Measurements from ENCODE around the gene DNASE2.
"Not testable (repeated sequence)": the region's sequence is repeated elsewhere in the genome, so short reads cannot be mapped to it uniquely, and the experiment has no call there.

Gene DNASE2, protein sequence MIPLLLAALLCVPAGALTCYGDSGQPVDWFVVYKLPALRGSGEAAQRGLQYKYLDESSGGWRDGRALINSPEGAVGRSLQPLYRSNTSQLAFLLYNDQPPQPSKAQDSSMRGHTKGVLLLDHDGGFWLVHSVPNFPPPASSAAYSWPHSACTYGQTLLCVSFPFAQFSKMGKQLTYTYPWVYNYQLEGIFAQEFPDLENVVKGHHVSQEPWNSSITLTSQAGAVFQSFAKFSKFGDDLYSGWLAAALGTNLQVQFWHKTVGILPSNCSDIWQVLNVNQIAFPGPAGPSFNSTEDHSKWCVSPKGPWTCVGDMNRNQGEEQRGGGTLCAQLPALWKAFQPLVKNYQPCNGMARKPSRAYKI

DNA sequence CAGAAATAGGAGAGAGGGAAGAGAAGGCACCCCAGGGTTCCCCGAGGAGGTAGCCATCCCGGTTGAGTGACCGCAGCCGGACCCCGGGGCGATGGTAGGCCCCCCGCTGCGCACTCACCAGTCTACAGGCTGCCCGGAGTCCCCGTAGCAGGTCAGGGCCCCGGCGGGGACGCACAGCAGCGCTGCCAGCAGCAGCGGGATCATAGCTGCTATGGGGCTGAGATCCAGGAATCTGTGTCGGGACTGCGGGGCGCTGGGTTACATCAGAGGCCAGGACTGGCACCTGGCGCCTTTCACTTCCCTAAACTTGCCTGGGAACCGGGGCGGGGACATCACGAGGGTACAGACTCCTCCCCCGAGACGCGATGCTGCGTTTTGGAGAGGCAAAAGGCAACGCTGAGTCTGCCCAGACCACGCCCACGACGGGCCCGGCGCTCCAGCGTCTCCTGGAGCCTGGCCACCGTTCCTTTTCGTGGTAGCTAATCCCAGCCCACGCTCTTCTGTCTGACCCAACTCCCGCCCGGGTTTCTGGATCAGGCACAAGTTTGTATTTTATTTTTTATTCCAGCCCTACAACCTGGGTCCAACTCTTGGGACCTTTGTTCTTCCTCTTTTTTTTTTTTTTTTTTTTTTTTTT, at the start of gene DNASE2:
TSS of gene DNASE2 (minus strand) at position 278 of the 637 bp plus-strand sequence. CDS start at position 204, 74 bp downstream.
- peak; percentile 98 for DNase-seq

- peak; percentile 66 for DNase-seq
Measured at GRCh38 chr19:12930002-12930645, 48.9 kb upstream of the DNASE2 start.

- DNase-seq = no peak
Measured at GRCh38 chr19:12924621-12925310, 43.5 kb upstream of the DNASE2 start.

DNA sequence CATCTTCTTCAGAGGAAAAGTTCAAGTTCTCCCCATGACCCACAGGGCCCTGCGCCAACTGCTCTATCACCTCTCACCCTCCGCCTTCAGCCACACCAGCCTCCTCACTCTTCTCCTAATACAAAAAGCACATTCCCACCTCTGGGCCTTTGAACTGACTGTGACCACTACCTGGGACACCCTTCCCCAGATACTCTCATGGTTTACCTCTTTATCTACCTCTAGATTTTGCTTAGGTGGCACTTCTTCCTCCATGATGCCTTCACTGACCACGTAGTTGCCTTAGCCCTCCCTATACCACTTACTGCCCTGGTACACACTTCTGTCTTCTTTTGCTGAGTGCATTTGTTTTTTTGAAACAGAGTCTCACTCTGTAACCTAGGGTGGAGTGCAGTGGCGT, 41.7 kb upstream of the DNASE2 start:
- no peak for DNase-seq

- no peak for DNase-seq
Measured at GRCh38 chr19:12921047-12921446, 39.8 kb upstream of the DNASE2 start.

DNA sequence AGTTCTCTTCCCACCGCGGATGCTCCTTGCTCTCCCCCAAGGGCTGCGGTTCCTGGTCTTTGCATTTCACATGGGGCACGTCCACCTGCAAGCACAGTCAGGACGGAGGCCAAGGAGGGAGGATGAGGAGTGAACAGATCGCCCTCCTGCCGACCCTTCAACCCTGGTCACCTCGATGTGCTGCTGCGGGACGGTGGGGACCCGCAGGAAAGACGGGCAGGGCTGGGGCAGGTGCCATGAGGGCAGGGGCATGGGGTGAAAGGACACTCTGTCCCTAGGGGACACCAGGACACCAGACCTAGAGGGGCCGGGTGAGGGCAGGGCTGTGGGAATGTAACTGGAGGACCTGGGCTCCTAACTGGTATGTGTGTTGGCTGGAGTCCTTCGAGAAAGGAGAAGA, 37.0 kb upstream of the DNASE2 start:
- no peak for DNase-seq

- DNase-seq = not testable (repeated sequence)
Measured at GRCh38 chr19:12915860-12916259, 34.6 kb upstream of the DNASE2 start.

GRCh38 chr19:12913851-12914690, 32.8 kb upstream of the DNASE2 start:
- peak; percentile 94 for DNase-seq

DNA sequence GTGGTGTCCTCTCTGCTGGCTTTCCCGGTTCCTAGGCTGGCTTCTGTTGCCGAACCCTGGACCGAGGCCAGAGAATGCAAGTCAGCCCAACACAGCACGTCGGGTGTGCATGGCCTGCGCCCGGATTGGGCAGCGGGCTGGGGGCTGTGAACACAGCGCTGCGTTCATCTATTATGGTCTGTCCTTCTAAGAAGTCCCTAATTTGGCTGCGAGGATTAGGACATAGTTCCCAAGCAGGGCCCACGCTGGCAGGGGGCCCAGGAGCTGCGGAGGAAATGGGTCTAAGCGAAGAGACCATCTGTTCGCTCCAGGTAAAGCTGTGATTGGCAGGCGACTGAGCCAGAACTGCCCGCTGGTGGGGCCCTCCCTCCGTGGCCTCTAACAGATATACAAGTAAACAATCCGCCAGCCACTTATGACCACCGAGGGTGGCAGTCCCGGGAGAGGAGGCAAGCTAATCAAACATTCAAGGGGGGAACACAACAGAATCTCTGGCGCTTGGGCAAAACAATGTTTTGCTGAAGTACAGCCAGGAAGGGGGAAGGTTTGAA, 31.8 kb upstream of the DNASE2 start:
- peak; percentile 83 for DNase-seq

DNA sequence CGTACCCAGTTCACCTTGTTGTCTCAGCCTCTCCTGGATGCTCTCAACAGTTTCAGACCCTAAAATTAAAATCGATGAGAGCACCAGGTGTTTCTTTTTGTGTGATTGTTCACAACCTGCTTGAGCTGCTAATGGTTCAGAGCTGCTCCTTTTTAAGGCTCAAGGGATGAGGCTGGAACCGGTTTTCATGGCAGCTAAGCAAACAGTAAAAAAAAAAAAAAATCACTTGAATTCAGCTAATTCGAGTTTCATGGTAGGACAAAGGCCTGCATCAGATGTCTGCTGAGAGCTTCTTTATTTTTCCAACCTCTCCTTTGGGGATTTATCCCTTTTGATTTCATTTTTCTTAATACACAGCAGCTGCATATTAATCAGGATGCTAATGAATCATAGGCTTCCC, 31.3 kb upstream of the DNASE2 start:
- no peak for DNase-seq

DNA sequence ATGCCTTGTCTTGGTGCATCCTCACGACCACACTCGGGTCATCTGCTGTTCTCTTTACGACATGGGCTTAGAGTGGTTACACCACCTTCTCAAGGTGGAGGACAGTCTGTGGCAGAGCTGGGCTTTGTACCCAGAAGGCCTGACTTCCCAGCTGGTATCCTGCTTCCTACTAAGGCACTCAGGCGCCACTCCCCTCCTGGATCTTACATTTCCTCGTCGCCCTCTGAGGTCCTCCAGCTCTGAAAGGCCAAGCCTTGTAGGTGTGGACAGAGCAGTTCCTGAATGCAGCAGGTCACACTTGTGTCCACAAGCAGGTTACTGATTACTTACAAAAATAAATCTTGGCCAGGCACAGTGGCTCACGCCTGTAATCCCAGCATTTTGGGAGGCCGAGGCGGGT, 25.9 kb upstream of the DNASE2 start:
- DNase-seq = no peak

- DNase-seq = no peak
Measured at GRCh38 chr19:12899891-12900518, 18.8 kb upstream of the DNASE2 start.

GRCh38 chr19:12896460-12896859, 15.2 kb upstream of the DNASE2 start:
- no peak for DNase-seq

GRCh38 chr19:12893582-12893981, 12.3 kb upstream of the DNASE2 start:
- DNase-seq = no peak

- DNase-seq = no peak
Measured at GRCh38 chr19:12891553-12892021, 10.3 kb upstream of the DNASE2 start.

DNA sequence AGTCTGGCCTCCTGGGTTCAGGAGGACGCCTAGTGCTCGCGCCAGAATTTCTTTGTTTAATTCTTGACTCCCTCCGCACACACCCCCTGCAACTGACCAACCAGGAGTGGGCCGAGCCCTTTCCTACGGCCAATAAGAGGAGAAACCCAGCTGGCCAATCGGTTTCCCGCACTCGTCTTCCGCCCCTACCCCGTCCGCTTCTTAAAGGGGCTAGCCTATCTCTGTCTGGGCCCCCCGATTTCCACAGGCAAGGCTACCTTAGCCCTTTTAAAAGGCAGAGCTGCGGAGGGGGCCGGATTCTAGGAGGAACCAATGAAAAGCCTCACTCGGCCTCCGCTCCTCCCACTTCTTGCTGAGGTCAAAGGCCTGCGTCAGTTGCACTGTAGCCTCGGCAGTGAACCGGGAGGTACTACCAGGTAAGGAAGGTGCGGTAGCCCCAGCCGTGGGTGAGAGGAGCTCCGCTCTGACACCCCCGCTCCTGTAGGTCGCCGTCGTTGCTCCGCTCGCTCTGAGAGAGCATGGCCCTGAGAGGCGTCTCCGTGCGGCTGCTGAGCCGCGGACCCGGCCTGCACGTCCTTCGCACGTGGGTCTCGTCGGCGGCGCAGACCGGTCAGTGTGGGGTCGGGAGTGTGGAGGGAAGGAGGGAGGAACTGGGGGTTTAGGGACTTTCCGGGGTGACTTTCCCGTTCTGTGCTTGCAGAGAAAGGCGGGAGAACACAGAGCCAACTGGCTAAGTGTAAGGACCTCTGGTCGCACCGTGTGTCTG, 9.7 kb upstream of the DNASE2 start, which contains the start of gene GCDH:
TSS of gene GCDH (plus strand) at position 374 of the 766 bp plus-strand sequence. CDS start at position 519, 145 bp downstream.
- DNase-seq = peak; percentile 100

- DNase-seq = not testable (repeated sequence)
Measured at GRCh38 chr19:12890299-12890786, 9.1 kb upstream of the DNASE2 start.

GRCh38 chr19:12888006-12888603, 6.9 kb upstream of the DNASE2 start:
- DNase-seq = no peak

DNA sequence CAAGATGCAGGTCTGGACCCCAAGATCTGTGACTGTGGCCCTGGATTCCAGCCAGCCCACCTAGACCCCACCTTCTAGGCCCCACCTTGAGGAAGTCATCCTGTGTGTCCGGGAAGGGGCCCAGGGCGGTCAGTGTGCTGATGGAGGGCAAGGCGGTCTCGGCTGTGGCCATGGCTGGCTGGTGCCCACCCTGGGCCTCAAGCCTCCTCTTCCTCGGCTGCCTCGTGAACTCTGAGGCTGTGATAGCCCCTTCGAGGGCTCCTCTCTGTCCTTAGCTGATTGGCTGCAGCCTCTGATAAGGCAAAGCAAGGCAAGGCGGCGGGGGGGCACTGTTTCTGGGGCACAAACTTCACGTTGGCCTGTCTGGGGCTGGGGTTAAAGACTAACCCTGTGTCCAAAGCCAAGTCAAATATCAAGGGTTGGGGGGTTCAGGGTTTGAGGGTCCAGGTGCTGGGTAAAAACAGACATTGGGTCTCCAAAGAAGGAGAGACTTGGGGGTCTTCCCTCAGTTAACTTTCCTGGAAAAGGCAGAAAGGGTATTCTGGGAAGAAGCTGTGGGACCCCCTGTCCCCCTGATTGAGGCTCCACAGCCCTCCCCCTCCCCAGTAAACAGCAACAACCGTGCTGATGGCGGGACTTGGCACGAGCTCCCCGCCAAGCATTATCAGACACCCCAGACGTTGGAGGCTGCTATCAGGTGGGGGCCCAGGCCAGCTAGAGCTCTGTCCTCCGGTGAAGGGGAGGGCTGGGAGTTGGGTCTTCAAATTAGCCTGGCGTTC, 5.9 kb upstream of the DNASE2 start, which contains the start of gene KLF1:
TSS of gene KLF1 (minus strand) at position 233 of the 779 bp plus-strand sequence. CDS start at position 172, 61 bp downstream.
- peak; percentile 94 for DNase-seq

Data from hematopoietic multipotent progenitor cell treated with erythropoietin and hydrocortisone succinate and interleukin-3 and kit ligand, for 4 days (in vitro differentiated cells).